RCC 7860 (cell line): ENCODE results near the gene NUBP2.

ENCODE experiments used
- DNase-seq: peaks from one replicate; pipeline ENCODE4 v3.0.0-alpha.2; 2015; ENCODE audit warnings: low spot score
- FAIRE-seq: peaks from 2 replicates; lab custom pipeline; 2012; peaks lifted over from hg19 to GRCh38; lab: Jason Lieb, UNC

Gene NUBP2

GRCh38 chr16:1771188-1771863 is 11.4 kb upstream of the NUBP2 start, which contains the start of gene NME3:
NME3 (minus strand) TSS chr16:1771543; CDS start chr16:1771534, 9 bp downstream.
- FAIRE-seq (no peak), DNase-seq (no peak)

GRCh38 chr16:1771864-1772361 is 10.8 kb upstream of the NUBP2 start:
- FAIRE-seq (no peak), DNase-seq (no peak)

DNA sequence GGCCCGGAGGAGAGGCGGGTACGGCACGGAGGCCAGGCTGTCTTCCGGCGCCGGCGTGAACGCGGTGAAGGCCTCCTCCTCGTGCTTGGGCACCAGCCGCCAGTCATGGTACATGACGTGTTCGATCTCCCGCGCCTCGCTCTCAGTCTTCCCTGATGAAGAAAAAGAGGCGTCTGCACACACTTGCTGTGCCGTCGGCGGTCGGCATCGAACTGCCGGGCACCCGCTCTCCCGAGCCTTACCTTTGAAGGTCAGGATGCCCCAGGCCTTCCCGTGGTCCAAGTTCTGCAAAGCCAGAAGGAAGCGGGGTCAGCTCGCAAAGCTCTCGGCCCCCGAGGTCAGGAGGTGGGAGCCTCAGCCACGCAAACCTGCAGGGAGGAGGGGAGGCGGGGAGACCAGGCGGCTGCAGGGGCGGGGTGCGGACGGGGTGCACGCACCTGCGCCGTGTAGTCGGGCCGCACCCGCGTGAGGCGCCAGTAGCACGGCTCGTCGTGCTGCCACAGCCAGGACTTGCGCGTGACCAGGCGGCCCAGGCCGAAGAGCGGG is 10.3 kb upstream of the NUBP2 start, which contains the start of gene EME2:
TSS of gene EME2 (plus strand) at position 449 of the 546 bp plus-strand sequence. CDS start 418 bp downstream, outside the sequence.
- DNase-seq (peak; percentile 37), FAIRE-seq (no peak)

DNA sequence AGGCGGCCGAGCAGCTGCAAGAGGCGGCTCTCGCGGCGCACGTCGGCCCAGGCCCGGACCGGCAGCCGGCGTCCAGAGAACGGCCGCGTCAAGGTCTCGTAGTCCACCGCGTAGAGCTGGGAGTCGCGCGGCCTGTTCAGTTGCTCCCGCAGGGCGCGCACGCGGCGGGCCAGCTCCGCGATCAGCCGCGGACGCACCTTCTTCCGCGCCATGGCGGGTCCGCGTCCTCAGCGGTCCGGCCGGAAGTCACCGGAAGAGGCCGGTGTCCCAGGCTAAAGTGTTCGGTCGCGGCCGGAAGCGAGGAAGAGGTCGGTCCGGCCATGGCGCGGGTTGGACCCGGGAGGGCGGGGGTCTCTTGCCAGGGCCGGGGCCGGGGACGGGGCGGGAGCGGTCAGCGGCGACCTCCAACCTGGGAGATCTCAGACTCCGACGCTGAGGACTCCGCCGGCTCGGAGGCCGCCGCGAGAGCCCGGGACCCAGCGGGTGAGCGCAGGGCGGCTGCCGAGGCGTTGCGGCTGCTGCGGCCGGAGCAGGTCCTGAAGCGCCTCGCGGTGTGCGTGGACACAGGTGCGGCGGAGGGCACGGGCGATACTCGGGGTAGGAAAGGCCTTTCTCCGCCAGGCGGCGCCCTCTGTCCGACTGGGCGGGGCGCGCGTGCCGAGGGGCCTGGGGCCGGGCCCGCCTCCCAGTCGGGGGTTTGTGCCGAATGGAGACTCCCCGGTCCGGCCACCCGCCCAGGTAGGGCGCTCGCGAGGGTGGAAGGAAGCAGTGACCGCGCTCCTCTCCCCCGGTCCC is 9.7 kb upstream of the NUBP2 start, which contains the start of gene MRPS34:
TSS of gene MRPS34 (minus strand) at position 227 of the 795 bp plus-strand sequence. CDS start at position 212, 15 bp downstream.
- peak; percentile 73 for DNase-seq
- FAIRE-seq = no peak

GRCh38 chr16:1773703-1774447 is 8.9 kb upstream of the NUBP2 start:
- DNase-seq (no peak), FAIRE-seq (no peak)

DNA sequence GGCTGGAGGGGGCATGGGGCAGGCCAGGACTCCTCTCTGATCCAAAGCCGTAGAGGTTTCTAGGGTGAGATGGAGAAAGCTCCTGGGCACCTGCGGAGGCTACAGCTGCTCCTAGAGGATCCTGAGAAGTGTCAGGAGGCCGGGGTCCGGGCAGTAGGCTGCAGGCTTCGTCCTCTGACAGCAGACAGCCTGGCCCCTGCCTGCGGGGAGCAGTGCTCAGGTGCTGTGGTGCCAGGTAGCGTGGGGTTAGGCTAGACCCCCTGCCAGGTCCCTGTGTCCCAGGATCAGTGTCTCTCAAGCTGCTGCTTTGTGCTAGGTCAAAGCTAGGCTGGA is 8.3 kb upstream of the NUBP2 start:
- FAIRE-seq (no peak), DNase-seq (no peak)

- FAIRE-seq (no peak), DNase-seq (no peak)
These were observed 7.5 kb upstream of the NUBP2 start for GRCh38 chr16:1775006-1775845.

- DNase-seq (no peak), FAIRE-seq (no peak)
These were observed 6.7 kb upstream of the NUBP2 start for GRCh38 chr16:1775846-1776671.

DNA sequence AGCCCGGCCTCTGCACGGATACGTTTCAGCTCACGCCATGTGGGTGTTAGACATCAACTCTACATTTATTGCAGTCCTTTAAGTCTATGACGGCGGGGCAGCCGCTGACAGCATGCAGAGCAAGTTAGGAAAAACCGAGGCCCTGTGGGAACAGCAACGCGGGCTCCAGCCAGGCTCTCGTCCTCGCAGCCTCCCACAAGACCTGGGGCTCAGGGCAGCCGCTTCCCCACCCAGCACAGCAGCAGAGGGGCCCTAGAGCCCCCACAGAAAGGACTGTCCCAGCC is 6.1 kb upstream of the NUBP2 start:
- DNase-seq = no peak

DNA sequence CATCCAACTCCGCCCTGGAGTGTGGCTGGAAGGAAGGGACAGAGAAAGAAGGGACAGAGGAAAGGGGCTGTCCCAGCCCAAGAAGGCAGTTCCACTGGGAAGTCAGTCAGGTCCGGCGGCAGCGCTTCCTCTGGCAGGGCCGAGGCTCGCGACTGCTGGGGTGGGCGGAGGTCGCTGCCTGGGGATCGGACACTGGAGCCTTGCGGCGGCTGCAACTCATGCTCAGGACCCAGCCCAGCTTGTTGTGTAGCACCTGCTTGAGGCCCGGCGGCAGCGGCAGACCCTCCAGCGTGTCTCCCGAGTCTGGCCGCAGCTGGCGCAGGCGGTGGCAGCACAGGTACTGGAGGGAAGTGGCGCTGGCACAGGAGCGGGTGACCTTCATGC is 5.8 kb upstream of the NUBP2 start:
- FAIRE-seq (no peak), DNase-seq (no peak)

More for the DNA sequence above, 6.1 kb upstream of the NUBP2 start:
- no peak for FAIRE-seq

DNA sequence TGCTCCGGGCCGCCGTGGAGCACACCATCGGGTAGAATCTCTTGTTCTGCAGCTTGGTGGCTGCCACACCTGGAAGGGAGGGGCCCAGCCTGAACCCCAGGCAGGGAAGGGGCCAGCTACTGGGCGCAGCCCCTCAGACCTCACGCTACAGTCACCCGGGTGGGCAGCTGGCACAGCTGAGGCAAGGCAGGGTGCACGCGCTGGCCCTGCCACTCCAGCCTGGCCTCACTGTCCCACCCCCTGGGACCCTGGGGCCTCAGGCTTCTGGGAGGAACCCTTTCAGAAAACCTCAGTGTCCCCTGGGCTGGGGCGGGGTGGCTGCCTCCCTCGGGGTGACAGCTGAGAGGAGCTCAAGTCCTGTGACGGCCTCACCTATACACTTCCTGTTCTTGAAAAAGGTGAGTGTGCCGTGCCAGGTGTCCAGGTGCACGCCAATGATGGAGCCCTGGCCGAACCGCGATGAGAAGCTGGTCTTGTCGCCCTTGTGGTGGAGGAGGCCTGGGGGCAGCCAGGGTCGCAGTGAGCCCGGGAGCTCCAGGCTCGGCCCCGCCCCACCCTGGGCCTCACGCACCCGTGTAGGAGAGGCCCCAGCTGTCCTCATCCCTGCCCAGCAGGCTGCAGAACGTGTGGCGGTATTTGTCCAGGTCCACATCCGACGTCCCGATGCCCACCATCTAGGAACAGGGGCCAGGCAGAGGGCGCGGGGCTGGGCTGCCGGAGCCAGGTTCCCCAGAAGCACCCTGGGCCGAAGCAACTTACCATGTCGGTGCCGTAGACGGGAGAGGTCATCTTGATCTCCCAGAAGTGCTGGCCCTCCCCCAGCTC is 5.2 kb upstream of the NUBP2 start:
- DNase-seq (no peak), FAIRE-seq (no peak)

GRCh38 chr16:1778200-1779179 is 4.3 kb upstream of the NUBP2 start:
- FAIRE-seq (no peak), DNase-seq (no peak)

- FAIRE-seq (no peak), DNase-seq (no peak)
These were observed 3.5 kb upstream of the NUBP2 start for GRCh38 chr16:1779234-1779701.

GRCh38 chr16:1779741-1780676 is 2.8 kb upstream of the NUBP2 start:
- no peak for FAIRE-seq
- no peak for DNase-seq

- FAIRE-seq (no peak), DNase-seq (no peak)
These were observed 2.1 kb upstream of the NUBP2 start for GRCh38 chr16:1780677-1781072.

GRCh38 chr16:1781254-1781653 is 1.5 kb upstream of the NUBP2 start:
- FAIRE-seq (no peak), DNase-seq (no peak)
